KMS-11 (cell line): ENCODE measurements around the gene BOLA2B.
"Not testable (repeated sequence)": the region's sequence is repeated elsewhere in the genome, so short reads cannot be mapped to it uniquely, and the experiment has no call there.

Experiments
- H2AFZ ChIP-seq: fragments of 200-600 bp; sonication (generic); 2 replicates; pipeline ENCODE4 v1.6.1; 2016; ENCODE audit warnings: antibody characterized with exemption, mixed run types, low read depth
- H3K27ac ChIP-seq: fragments of 200-600 bp; sonication (generic); 2 replicates; pipeline ENCODE4 v1.6.1; 2016; ENCODE audit warnings: mild to moderate bottlenecking, mixed run types
- H3K27me3 ChIP-seq: fragments of 200-600 bp; sonication (generic); 2 replicates; pipeline ENCODE4 v1.6.1; 2017; ENCODE audit warnings: mild to moderate bottlenecking, low read depth, mixed run types, moderate library complexity; ENCODE audit not compliant: insufficient read depth
- H3K36me3 ChIP-seq: fragments of 200-600 bp; sonication (generic); 2 replicates; pipeline ENCODE4 v1.6.1; 2017; ENCODE audit warnings: mild to moderate bottlenecking, mixed run types; ENCODE audit not compliant: insufficient read depth
- H3K4me1 ChIP-seq: fragments of 200-600 bp; sonication (generic); 2 replicates; pipeline ENCODE4 v1.6.1; 2016; ENCODE audit warnings: mild to moderate bottlenecking, low read depth, mixed run types; ENCODE audit not compliant: poor library complexity, severe bottlenecking
- H3K4me2 ChIP-seq: fragments of 200-600 bp; sonication (generic); 2 replicates; pipeline ENCODE4 v1.7.0; 2016; ENCODE audit warnings: mild to moderate bottlenecking, mixed run types
- H3K4me3 ChIP-seq: fragments of 200-600 bp; sonication (generic); IDR thresholded peaks from 2 replicates; pipeline ENCODE4 v1.6.1; 2017; ENCODE audit warnings: low read depth, low read length, mixed read lengths; ENCODE audit not compliant: insufficient read depth
- H3K79me2 ChIP-seq: fragments of 200-600 bp; sonication (generic); 2 replicates; pipeline ENCODE4 v1.6.1; 2016; ENCODE audit warnings: low read depth, mixed run types; ENCODE audit not compliant: insufficient read depth
- H3K9ac ChIP-seq: fragments of 200-600 bp; sonication (generic); 2 replicates; pipeline ENCODE4 v1.6.1; 2016; ENCODE audit warnings: mild to moderate bottlenecking, mixed run types
- H4K20me1 ChIP-seq: fragments of 200-600 bp; sonication (generic); 2 replicates; pipeline ENCODE4 v1.6.1; 2016; ENCODE audit warnings: mild to moderate bottlenecking, mixed run types; ENCODE audit not compliant: insufficient read depth
- CTCF ChIP-seq: fragments of 200-600 bp; sonication (generic); conservative IDR thresholded peaks from 2 replicates; pipeline ENCODE4 v1.6.1; 2017; ENCODE audit warnings: low read depth, mild to moderate bottlenecking, antibody characterized with exemption, low read length, moderate library complexity, mixed read lengths

Gene BOLA2B

GRCh38 chr16:30179195-30179594 is 14.3 kb downstream of the BOLA2B start:
- Histone ChIP-seq H3K4me1 (peaks cover 9% of the 10 kb centered on the region), H3K79me2 (peaks cover 4% of the 10 kb centered on the region), H3K9ac (no peak overlapping the region), H3K4me3 (no peak overlapping the region), H3K4me2 (no peak overlapping the region), H3K36me3 (no peaks in the 10 kb centered on the region), H3K27ac (no peak overlapping the region), H4K20me1 (no peaks in the 10 kb centered on the region), H2AFZ (no peak overlapping the region), H3K27me3 (no peaks in the 10 kb centered on the region)
- no peak for TF ChIP-seq CTCF

GRCh38 chr16:30176876-30177275 is 16.6 kb downstream of the BOLA2B start:
- not testable (repeated sequence) for H3K36me3 ChIP-seq, H3K4me1 ChIP-seq, H4K20me1 ChIP-seq, H3K79me2 ChIP-seq, H3K4me2 ChIP-seq, H3K4me3 ChIP-seq, H3K9ac ChIP-seq, H3K27ac ChIP-seq, H2AFZ ChIP-seq, H3K27me3 ChIP-seq

GRCh38 chr16:30173054-30173453 is 20.4 kb downstream of the BOLA2B start:
- no peak overlapping the region for H2AFZ ChIP-seq
- no peaks in the 10 kb centered on the region for H3K4me1 ChIP-seq
- TF ChIP-seq CTCF = no peak
- no peak overlapping the region for H3K27ac ChIP-seq
- no peaks in the 10 kb centered on the region for H4K20me1 ChIP-seq
- no peaks in the 10 kb centered on the region for H3K27me3 ChIP-seq
- no peaks in the 10 kb centered on the region for H3K79me2 ChIP-seq
- H3K9ac ChIP-seq = no peak overlapping the region
- no peak overlapping the region for H3K4me3 ChIP-seq
- H3K4me2 ChIP-seq = no peak overlapping the region
- H3K36me3 ChIP-seq = no peaks in the 10 kb centered on the region

- not testable (repeated sequence) for H2AFZ ChIP-seq, H4K20me1 ChIP-seq, H3K36me3 ChIP-seq, H3K27me3 ChIP-seq, H3K4me1 ChIP-seq, H3K4me3 ChIP-seq, H3K27ac ChIP-seq, H3K79me2 ChIP-seq, H3K9ac ChIP-seq, H3K4me2 ChIP-seq
Observed at GRCh38 chr16:30170145-30170544, 23.3 kb downstream of the BOLA2B start.

- not testable (repeated sequence) for H3K27ac ChIP-seq, H4K20me1 ChIP-seq, H2AFZ ChIP-seq, H3K4me3 ChIP-seq, H3K9ac ChIP-seq, H3K4me2 ChIP-seq, H3K27me3 ChIP-seq, H3K79me2 ChIP-seq, H3K36me3 ChIP-seq
- peaks cover 16% of the 10 kb centered on the region for H3K4me1 ChIP-seq
Observed at GRCh38 chr16:30169416-30169815, 24.1 kb downstream of the BOLA2B start.

GRCh38 chr16:30168746-30169145 is 24.7 kb downstream of the BOLA2B start:
- H3K79me2 ChIP-seq, H3K4me2 ChIP-seq, H3K27me3 ChIP-seq, H3K9ac ChIP-seq, H2AFZ ChIP-seq, H3K36me3 ChIP-seq, H3K4me3 ChIP-seq, H4K20me1 ChIP-seq, H3K27ac ChIP-seq: not testable (repeated sequence)
- peaks cover 22% of the 10 kb centered on the region for H3K4me1 ChIP-seq
